Neural crest cell (in vitro differentiated cells): ENCODE measurements around the gene ACSS1. TPM values are rescaled to one million over a fixed set of nuclear protein-coding genes. Genes with fewer than 3 reads are reported as not detected.

Source experiments
- DNase-seq: peaks from one replicate; pipeline ENCODE4 v3.0.0; 2021; ENCODE audit warnings: low read depth, mixed read lengths, low spot score
- H3K27ac Mint-ChIP-seq: one replicate; pipeline ENCODE4 v1.8.0; 2021; ENCODE audit warnings: mild to moderate bottlenecking, mixed read lengths; ENCODE audit not compliant: unreplicated experiment
- H3K27me3 Mint-ChIP-seq: 2 replicates; pipeline ENCODE4 v1.8.0; 2021; ENCODE audit warnings: low read depth, mild to moderate bottlenecking, mixed read lengths
- H3K36me3 Mint-ChIP-seq: 2 replicates; pipeline ENCODE4 v1.8.0; 2021; ENCODE audit warnings: low read depth, mild to moderate bottlenecking, mixed read lengths
- H3K4me1 Mint-ChIP-seq: 2 replicates; pipeline ENCODE4 v1.8.0; 2021; ENCODE audit warnings: mixed read lengths
- H3K4me3 Mint-ChIP-seq: one replicate; pipeline ENCODE4 v1.8.0; 2021; ENCODE audit warnings: mild to moderate bottlenecking, mixed read lengths
- H3K9me3 Mint-ChIP-seq: 2 replicates; pipeline ENCODE4 v1.8.0; 2021; ENCODE audit warnings: mixed read lengths
- total RNA-seq: library from RNA; stranded (reverse); gene quantifications from 2 replicates; pipeline ENCODE4 v1.2.1, GENCODE V29; 2021
- TF ChIP-seq, protein P1 (sequence below): fragments of 200-600 bp; sonication (generic); conservative IDR thresholded peaks from 2 replicates; pipeline ENCODE4 v1.5.0; 2021; ENCODE audit warnings: antibody characterized with exemption, mild to moderate bottlenecking

The ACSS1 gene
- total RNA-seq, 1 donor from 2014 or later: 14.0 TPM

DNA sequence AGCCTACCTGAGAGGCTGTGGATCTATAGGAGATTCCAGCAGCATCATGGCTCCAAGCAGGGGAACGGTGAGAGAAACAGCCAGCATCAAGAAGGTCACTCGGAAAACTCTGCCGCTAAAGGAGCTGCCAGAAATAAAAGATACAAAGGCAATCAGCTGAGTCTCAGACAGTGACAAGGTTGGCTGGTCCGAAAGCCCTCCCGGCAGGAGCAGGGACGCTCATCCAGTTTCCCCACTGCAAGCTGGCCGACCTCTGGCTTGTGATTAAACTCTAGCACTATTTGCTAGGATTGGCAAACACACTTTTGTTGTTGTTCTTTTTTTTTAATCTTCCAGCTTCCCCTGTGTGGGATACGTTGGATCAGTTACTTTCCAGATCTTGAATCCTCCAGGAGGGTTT, 74.0 kb downstream of the ACSS1 start:
- Mint-ChIP-seq H3K27ac (peak overlapping the region; percentile 12), H3K9me3 (peaks cover 6% of the 10 kb centered on the region), H3K36me3 (peaks cover 41% of the 10 kb centered on the region), H3K4me1 (no peaks in the 10 kb centered on the region), H3K27me3 (no peaks in the 10 kb centered on the region), H3K4me3 (no peak overlapping the region)
- TF ChIP-seq, protein P1, sequence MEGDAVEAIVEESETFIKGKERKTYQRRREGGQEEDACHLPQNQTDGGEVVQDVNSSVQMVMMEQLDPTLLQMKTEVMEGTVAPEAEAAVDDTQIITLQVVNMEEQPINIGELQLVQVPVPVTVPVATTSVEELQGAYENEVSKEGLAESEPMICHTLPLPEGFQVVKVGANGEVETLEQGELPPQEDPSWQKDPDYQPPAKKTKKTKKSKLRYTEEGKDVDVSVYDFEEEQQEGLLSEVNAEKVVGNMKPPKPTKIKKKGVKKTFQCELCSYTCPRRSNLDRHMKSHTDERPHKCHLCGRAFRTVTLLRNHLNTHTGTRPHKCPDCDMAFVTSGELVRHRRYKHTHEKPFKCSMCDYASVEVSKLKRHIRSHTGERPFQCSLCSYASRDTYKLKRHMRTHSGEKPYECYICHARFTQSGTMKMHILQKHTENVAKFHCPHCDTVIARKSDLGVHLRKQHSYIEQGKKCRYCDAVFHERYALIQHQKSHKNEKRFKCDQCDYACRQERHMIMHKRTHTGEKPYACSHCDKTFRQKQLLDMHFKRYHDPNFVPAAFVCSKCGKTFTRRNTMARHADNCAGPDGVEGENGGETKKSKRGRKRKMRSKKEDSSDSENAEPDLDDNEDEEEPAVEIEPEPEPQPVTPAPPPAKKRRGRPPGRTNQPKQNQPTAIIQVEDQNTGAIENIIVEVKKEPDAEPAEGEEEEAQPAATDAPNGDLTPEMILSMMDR: no peak
- no peak for DNase-seq

DNA sequence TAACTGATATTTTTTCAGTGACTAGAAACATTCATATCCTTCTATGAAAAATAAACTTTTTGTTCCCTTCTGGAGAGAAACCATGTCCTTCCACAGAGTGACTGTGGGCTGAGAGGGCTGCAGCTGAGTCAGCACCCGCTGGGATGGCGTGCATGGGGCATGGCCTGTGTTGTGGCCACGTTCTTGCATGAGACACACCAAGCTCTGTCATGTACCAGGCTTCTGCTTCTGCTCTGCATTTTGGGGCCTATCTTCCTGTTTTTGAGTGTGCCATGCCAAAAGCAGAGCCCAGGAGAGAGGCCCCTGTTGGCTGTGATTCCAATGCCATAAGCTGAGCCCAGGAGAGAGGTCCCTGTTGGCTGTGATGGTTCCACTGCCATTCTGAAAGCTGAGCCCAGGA, 76.1 kb downstream of the ACSS1 start:
- Mint-ChIP-seq H3K4me1 (no peaks in the 10 kb centered on the region), H3K36me3 (peaks cover 59% of the 10 kb centered on the region), H3K9me3 (peaks cover 8% of the 10 kb centered on the region), H3K4me3 (no peak overlapping the region), H3K27ac (no peak overlapping the region), H3K27me3 (no peaks in the 10 kb centered on the region)
- TF ChIP-seq, protein P1: no peak
- no peak for DNase-seq

DNA sequence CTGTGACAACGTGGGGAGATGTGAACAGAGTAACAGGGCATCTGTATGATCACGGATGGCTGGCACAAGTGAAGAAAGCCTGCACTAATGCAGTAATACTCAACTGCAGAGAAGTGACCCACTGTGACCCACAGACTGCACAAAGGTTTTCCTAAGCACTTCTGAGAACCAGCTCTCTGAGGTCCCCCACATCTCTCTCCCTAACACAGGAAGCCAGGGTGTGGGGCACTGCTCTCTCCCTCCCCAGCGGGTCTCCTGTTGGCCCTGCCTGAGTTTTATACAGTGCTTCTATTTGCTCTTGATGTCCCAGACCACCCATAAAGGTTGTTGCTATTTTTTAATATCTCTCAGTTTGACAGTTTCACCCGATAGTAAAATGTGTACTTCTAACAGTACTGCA, 76.7 kb downstream of the ACSS1 start:
- Mint-ChIP-seq H3K36me3 (peaks cover 64% of the 10 kb centered on the region), H3K27ac (no peak overlapping the region), H3K4me1 (no peaks in the 10 kb centered on the region), H3K27me3 (no peaks in the 10 kb centered on the region), H3K9me3 (peaks cover 13% of the 10 kb centered on the region), H3K4me3 (no peak overlapping the region)
- no peak for DNase-seq
- TF ChIP-seq, protein P1: no peak

DNA sequence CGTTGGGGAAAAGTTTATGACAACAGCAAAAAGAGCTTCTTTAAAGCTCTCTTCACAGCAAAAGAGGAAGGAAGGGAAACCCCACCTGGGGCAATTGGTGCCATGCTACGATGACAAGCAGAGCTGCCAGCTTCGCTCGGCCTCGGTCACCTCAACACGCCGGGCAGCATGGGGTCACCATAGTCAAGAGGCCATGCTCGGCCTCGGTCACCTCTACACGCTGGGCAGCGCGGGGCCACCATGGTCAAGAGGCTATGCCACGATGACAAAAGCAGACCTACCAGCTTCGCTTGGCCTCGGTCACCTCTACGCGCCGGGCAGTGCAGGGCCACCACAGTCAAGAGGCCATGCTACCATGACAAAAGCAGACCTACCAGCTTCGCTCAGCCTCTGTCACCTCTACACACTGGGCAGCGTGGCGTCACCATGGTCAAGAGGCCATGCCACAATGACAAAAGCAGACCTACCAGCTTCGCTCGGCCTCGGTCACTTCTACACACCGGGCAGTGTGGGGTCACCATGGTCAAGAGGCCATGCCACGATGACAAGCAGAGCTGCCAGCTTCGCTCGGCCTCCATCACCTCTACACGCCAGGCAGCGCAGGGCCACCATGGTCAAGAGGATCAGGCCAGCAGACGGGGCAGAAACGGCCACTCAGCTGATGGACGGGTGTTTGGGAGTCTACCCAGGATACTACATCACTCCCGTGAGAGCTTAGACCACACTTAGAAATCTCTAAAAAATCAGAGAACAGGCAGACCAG, 77.5 kb downstream of the ACSS1 start:
- H3K27me3 Mint-ChIP-seq: no peaks in the 10 kb centered on the region
- no peak overlapping the region for H3K27ac Mint-ChIP-seq
- TF ChIP-seq, protein P1: no peak
- H3K9me3 Mint-ChIP-seq: peaks cover 20% of the 10 kb centered on the region
- no peak for DNase-seq
- no peaks in the 10 kb centered on the region for H3K4me1 Mint-ChIP-seq
- no peak overlapping the region for H3K4me3 Mint-ChIP-seq
- peaks cover 72% of the 10 kb centered on the region for H3K36me3 Mint-ChIP-seq

DNA sequence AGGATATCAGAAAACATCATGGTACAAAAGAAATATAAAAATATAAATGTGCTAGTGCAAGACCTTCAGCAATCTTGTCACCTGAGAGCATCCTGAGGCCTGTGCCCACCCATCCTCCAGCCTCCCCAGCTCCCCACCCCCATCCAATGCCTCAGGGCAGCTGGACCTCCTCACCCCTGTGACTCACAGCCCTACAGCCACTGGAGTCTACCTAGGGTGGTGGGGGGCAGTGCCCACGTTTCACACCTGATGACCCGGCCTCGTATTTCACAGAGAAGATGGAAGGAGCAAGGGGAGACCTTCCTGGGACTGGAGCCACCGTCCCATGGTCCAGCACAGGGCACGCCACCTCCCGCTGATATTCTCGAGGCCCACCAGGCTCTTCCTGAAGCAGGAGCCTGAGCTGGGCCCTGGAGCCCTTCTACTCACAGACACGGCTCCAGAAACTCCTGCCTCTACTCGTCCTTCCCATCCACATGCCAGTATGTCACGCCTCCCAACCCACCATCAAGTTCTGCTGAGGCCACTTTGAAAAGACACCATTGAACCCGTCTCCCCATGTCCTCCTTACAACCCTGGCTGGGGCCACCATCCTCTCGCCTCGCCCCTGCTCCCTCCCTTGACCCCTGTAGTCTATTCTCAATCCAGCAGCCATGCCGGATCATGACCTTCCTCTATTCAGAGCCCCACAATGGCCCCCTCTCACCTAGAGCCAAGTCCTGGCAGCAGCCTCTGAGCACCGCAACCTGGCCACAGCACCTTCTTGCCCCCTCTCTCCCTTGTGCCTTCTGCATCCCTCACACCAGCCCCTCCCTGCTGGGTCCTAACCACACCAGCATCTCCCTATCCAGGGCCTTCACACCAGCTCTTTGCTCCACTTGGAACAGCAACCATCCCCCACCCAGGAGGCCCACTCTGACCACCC, 78.6 kb downstream of the ACSS1 start:
- no peak overlapping the region for H3K4me3 Mint-ChIP-seq
- H3K4me1 Mint-ChIP-seq: no peaks in the 10 kb centered on the region
- TF ChIP-seq, protein P1: no peak
- peaks cover 21% of the 10 kb centered on the region for H3K9me3 Mint-ChIP-seq
- H3K27me3 Mint-ChIP-seq: no peaks in the 10 kb centered on the region
- peaks cover 79% of the 10 kb centered on the region for H3K36me3 Mint-ChIP-seq
- peak overlapping the region; percentile 96 for H3K27ac Mint-ChIP-seq
- DNase-seq: no peak
